ENCODE data around the gene SMCHD1.

Gene SMCHD1

DNA sequence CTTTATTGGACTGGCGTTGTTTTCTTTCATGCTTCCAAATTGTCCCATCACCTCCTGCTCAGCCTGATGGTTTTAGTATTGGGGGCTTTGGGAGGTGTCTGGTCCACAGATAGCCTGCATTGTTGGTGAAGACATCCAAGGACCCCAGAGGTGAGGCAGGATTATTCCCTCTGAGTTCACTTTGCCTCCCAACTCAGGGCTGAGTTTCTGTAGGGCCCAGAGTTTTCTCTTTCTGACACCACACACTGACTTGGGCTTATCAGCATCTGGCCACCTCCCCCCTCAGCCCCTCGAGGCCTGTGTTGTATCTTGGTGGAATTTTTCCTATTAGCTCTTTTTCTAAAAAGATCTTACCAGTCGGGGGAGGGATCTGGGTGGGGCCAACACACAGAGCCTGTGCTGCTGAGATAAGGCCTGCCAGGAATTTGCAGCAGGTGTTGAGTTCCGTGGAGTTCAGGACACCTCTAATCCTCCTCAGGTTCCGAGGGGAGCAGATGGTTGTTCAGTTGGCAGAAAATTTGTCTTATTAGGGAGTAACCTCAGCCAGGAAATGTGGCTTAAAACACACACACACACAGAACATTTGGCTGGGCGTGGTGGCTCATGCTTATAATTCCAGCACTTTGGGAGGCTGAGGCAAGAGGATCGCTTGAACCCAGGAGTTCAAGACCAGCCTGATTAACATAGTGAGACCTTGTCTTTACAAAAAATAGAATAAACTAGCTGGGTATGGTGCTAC is 198.6 kb downstream of the SMCHD1 start:
- no peak for DNase-seq

Data from SW 1271 (cell line).